Body of pancreas (tissue), 4 donors: ENCODE data around the gene MYO15B. TPM values are rescaled to one million over a fixed set of nuclear protein-coding genes. Genes with fewer than 3 reads are reported as not detected.
A peak's percentile ranks its signal among the peaks of the same experiment; 100 is the strongest.

Experiments
- ATAC-seq: fragments of 150-250 bp; one replicate; pipeline ENCODE4 v1.9.1; 2016
- DNase-seq, 4 donors: peaks; one replicate each; pipeline ENCODE4 v3.0.0-alpha.2; 2019
- H3K27ac ChIP-seq, 4 donors: fragments of 200-600 bp; sonication (generic); 1 replicate in 3 of 4; 2 replicates in 1 of 4; pipeline versions ENCODE4 v1.5.1 to v1.6.1; 2016 to 2019; ENCODE audit warnings: mild to moderate bottlenecking in 1 of 4, mixed read lengths in 1 of 4, moderate library complexity in 1 of 4
- H3K27me3 ChIP-seq, 2 donors: fragments of 200-600 bp; sonication (generic); one replicate each; pipeline ENCODE4 v1.6.0; 2016; ENCODE audit warnings: mild to moderate bottlenecking in 1 of 2
- H3K36me3 ChIP-seq, 2 donors: fragments of 200-600 bp; sonication (generic); replicated peaks in 1 of 2; 2 replicates each; pipeline ENCODE4 v1.5.1; 2016; ENCODE audit warnings: low read depth in 2 of 2; ENCODE audit not compliant: insufficient read depth in 1 of 2
- H3K4me1 ChIP-seq: fragments of 200-600 bp; sonication (generic); one replicate; pipeline ENCODE4 v1.6.0; 2016
- H3K4me3 ChIP-seq, 2 donors: fragments of 200-600 bp; sonication (generic); 1 replicate in 1 of 2; 2 replicates in 1 of 2; pipeline ENCODE4 v1.5.1; 2016 to 2019
- H3K9me3 ChIP-seq, 3 donors: fragments of 200-600 bp; sonication (generic); 1 replicate in 2 of 3; 2 replicates in 1 of 3; pipeline ENCODE4 v1.5.1; 2016
- POLR2A ChIP-seq, 3 donors: fragments of 450-650 bp; IDR thresholded peaks; one replicate each; pipeline ENCODE4 v1.6.1; 2016; ENCODE audit warnings: antibody characterized with exemption in 3 of 3, mild to moderate bottlenecking in 2 of 3
- WGBS, 2 donors: methylation state at CpG; one replicate each; pipeline ENCODE4 v1.1.5; 2017; 5-methylcytosine and 5-hydroxymethylcytosine counted together
- intact Hi-C: fragments of 100-400 bp; cut with DNase I; formaldehyde crosslinking; loops from one replicate; pipeline ENCODE4 v1.15.1; 2023
- total RNA-seq, 2 donors: library from RNA; depleted of rRNA; stranded (reverse); fragments of >200 nt; gene quantifications; one replicate each; pipeline ENCODE4 v1.1.0, GENCODE V29; 2016
- TF ChIP-seq, protein P1 (sequence below), 7 experiments: fragments of 450-650 bp in 4 of 7; fragments of 200-600 bp in 3 of 7; sonication (generic) in 3 of 7; IDR thresholded peaks; one replicate each; pipeline ENCODE4 v1.5.1; 2016 to 2019; ENCODE audit warnings: antibody characterized with exemption in 7 of 7

The MYO15B gene
- total RNA-seq, 2 donors from 2014 or later: 61.2 to 183 TPM

GRCh38 chr17:75666959-75667790, 79.6 kb downstream of the MYO15B start, which contains the start of the genes RECQL5 and SAP30BP:
TSS of gene RECQL5 (minus strand) at chr17:75667154. CDS start at chr17:75666557, 597 bp downstream.
TSS of gene SAP30BP (plus strand) at chr17:75667338. CDS start at chr17:75667373, 35 bp downstream.
- ATAC-seq (peak; percentile 100), DNase-seq (peak; percentile 97 to 99 (median 98))
- peaks cover 5 to 20% of the 10 kb centered on the region in 2 donors for H3K36me3 ChIP-seq
- H3K4me3 ChIP-seq: peak within 1 kb of the TSS; percentile 64 to 97
- H3K27ac ChIP-seq: peak within 1 kb of the TSS; percentile 55 to 88 (median 86)
- H3K4me1 ChIP-seq: peaks cover 26% of the 10 kb centered on the region
- WGBS, 2 donors: 0 to 1% methylated on average over 42 to 55 of the region's 55 CpGs
- TF ChIP-seq, protein P1, sequence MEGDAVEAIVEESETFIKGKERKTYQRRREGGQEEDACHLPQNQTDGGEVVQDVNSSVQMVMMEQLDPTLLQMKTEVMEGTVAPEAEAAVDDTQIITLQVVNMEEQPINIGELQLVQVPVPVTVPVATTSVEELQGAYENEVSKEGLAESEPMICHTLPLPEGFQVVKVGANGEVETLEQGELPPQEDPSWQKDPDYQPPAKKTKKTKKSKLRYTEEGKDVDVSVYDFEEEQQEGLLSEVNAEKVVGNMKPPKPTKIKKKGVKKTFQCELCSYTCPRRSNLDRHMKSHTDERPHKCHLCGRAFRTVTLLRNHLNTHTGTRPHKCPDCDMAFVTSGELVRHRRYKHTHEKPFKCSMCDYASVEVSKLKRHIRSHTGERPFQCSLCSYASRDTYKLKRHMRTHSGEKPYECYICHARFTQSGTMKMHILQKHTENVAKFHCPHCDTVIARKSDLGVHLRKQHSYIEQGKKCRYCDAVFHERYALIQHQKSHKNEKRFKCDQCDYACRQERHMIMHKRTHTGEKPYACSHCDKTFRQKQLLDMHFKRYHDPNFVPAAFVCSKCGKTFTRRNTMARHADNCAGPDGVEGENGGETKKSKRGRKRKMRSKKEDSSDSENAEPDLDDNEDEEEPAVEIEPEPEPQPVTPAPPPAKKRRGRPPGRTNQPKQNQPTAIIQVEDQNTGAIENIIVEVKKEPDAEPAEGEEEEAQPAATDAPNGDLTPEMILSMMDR (IDR thresholded peaks at IDR 0.05): peak in 2 of 7 experiments; percentile 3 to 23
- peak; percentile 60 to 90 (median 86) for TF ChIP-seq POLR2A (IDR thresholded peaks at IDR 0.05)
- H3K27me3 ChIP-seq: no peaks in the 10 kb centered on the region
- intact Hi-C loops: no loop called here
- no peaks in the 10 kb centered on the region for H3K9me3 ChIP-seq

DNA sequence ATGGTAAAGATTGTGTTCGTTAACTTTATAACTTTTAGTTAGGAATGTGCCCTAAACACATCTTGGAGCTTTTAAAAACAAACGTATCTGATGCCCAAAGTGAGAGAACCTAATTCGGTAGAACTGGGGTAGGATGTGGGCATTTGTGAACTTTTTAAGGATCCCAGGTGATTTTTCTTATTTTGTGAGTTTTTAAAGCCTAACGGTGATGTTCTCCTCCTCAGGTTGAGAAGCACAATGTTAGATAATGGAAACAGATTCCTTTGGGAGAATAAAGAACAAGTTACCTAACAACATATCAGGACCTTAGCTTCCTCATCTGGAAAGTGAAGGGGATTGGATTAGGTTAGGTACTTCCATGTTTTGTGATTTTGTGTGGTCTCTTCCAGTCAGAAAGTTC, 80.2 kb downstream of the MYO15B start:
- DNase-seq (no peak), ATAC-seq (no peak)
- WGBS, 2 donors: 0 to 5% methylated on average over 4 of the region's 4 CpGs
- Histone ChIP-seq H3K4me1 (peaks cover 26% of the 10 kb centered on the region), H3K27me3 (no peaks in the 10 kb centered on the region), H3K27ac (peak overlapping the region in 3 of 4 donors; percentile 55 to 88 (median 87)), H3K4me3 (peak overlapping the region; percentile 64 to 97), H3K36me3 (peaks cover 0 to 18% of the 10 kb centered on the region in 2 donors), H3K9me3 (no peaks in the 10 kb centered on the region)
- no peak for TF ChIP-seq POLR2A (IDR thresholded peaks at IDR 0.05)
- TF ChIP-seq, protein P1 (IDR thresholded peaks at IDR 0.05): no peak
- intact Hi-C loops: no loop called here

- ATAC-seq (no peak), DNase-seq (no peak)
- 56 to 62% methylated on average over 4 of the region's 4 CpGs for WGBS, 2 donors
- Histone ChIP-seq H3K4me3 (no peak overlapping the region), H3K27me3 (no peaks in the 10 kb centered on the region), H3K36me3 (peaks cover 6 to 23% of the 10 kb centered on the region in 2 donors), H3K27ac (no peak overlapping the region), H3K9me3 (no peaks in the 10 kb centered on the region), H3K4me1 (peaks cover 26% of the 10 kb centered on the region)
- TF ChIP-seq, protein P1 (IDR thresholded peaks at IDR 0.05): no peak
- no peak for TF ChIP-seq POLR2A (IDR thresholded peaks at IDR 0.05)
- intact Hi-C loops: no loop called here
These were observed 80.9 kb downstream of the MYO15B start for GRCh38 chr17:75668489-75668888.

- Histone ChIP-seq H3K4me3 (no peak overlapping the region), H3K36me3 (peaks cover 9 to 23% of the 10 kb centered on the region in 2 donors), H3K27ac (no peak overlapping the region), H3K9me3 (no peaks in the 10 kb centered on the region), H3K4me1 (peaks cover 30% of the 10 kb centered on the region), H3K27me3 (no peaks in the 10 kb centered on the region)
- TF ChIP-seq POLR2A (IDR thresholded peaks at IDR 0.05): no peak
- TF ChIP-seq, protein P1 (IDR thresholded peaks at IDR 0.05): no peak
- intact Hi-C loops: loop anchor here (5.0 kb wide), 1 partner anchor 86 kb away; no protein-coding TSS in a partner anchor
- ATAC-seq (no peak), DNase-seq (no peak)
- WGBS, 2 donors: 60 to 70% methylated on average over 5 of the region's 5 CpGs
These were observed 83.3 kb downstream of the MYO15B start for GRCh38 chr17:75670868-75671267.
